SH-SY5Y (cell line): ENCODE measurements around the gene FRMD8.

Experiments
- GATA2 ChIP-seq: IDR thresholded peaks from 2 replicates; pipeline ENCODE4 v1.6.1; 2011; ENCODE audit warnings: mild to moderate bottlenecking, low read depth, low read length
- GATA3 ChIP-seq: IDR thresholded peaks from 2 replicates; pipeline ENCODE4 v1.6.1; 2011; ENCODE audit warnings: low read depth, mild to moderate bottlenecking, low read length, moderate library complexity

- TF ChIP-seq GATA2 (no peak), GATA3 (no peak)
These were observed 11.4 kb upstream of the FRMD8 start for GRCh38 chr11:65375012-65375411.
